Kidney (tissue), 22 donors: ENCODE measurements around the gene SLC7A9. TPM values are rescaled to one million over a fixed set of nuclear protein-coding genes. Genes with fewer than 3 reads are reported as not detected.
A peak's percentile ranks its signal among the peaks of the same experiment; 100 is the strongest.

Experiments used
- DNase-seq, 5 donors: peaks; one replicate each; pipeline ENCODE4 v3.0.0-alpha.2; 2013 to 2020
- FAIRE-seq: peaks from 2 replicates; lab custom pipeline; 2012; peaks lifted over from hg19 to GRCh38; lab: Jason Lieb, UNC
- H3K27ac ChIP-seq, 2 donors: one replicate each; pipeline ENCODE4 v1.7.0; 2013; ENCODE audit warnings: low read depth in 2 of 2, low read length in 2 of 2, inconsistent platforms in 1 of 2
- H3K27me3 ChIP-seq: one replicate; pipeline ENCODE4 v1.7.1; 2013; ENCODE audit warnings: low read length, inconsistent platforms; ENCODE audit not compliant: control insufficient read depth, insufficient read depth
- H3K36me3 ChIP-seq, 3 donors: one replicate each; pipeline versions ENCODE4 v1.7.0 to v1.7.1; 2013; ENCODE audit warnings: low read length in 3 of 3, control low read depth in 1 of 3, inconsistent platforms in 1 of 3; ENCODE audit not compliant: insufficient read depth in 3 of 3, control insufficient read depth in 2 of 3
- H3K4me1 ChIP-seq, 3 donors: one replicate each; pipeline versions ENCODE4 v1.7.0 to v1.7.1; 2013; ENCODE audit warnings: low read length in 3 of 3, inconsistent platforms in 1 of 3, low read depth in 1 of 3; ENCODE audit not compliant: control insufficient read depth in 2 of 3, insufficient read depth in 2 of 3
- H3K4me3 ChIP-seq, 3 donors: one replicate each; pipeline versions ENCODE4 v1.7.0 to v1.8.1; 2013; ENCODE audit warnings: low read length in 3 of 3, control low read depth in 1 of 3, inconsistent platforms in 1 of 3
- H3K9ac ChIP-seq, 3 donors: one replicate each; pipeline versions ENCODE4 v1.7.0 to v1.7.1; 2013; ENCODE audit warnings: low read length in 3 of 3, control low read depth in 1 of 3, inconsistent platforms in 1 of 3
- H3K9me3 ChIP-seq, 3 donors: one replicate each; pipeline versions ENCODE4 v1.7.0 to v1.7.1; 2013; ENCODE audit warnings: low read length in 3 of 3, control low read depth in 1 of 3, inconsistent platforms in 1 of 3; ENCODE audit not compliant: control insufficient read depth in 2 of 3, insufficient read depth in 1 of 3
- intact Hi-C: fragments of 100-400 bp; cut with DNase I; formaldehyde crosslinking; loops from one replicate; pipeline ENCODE4 v1.11.1; 2022
- long read RNA-seq, 10 donors: library from polyadenylated mRNA in 1 of 10; unstranded in 1 of 10; transcript quantifications; one replicate each; pipeline ENCODE4 v2.0.0 and lab custom pipeline, GENCODE V29; 2021 to 2026
- polyA plus RNA-seq: library from polyadenylated mRNA; stranded (reverse); fragments of 350-450 nt; fragmentation: Illumina TruSeq; extraction: RNeasy Lipid Tissue Mini Kit (QIAGEN cat#74804); gene quantifications from one replicate; pipeline ENCODE4 v1.2.3, GENCODE V29; 2014; ENCODE audit warnings: low read depth, low replicate concordance; ENCODE audit not compliant: insufficient read depth
- total RNA-seq: library from RNA; stranded (reverse); fragmentation: NEBNext Ultra II Directional; extraction: Animal tissue kit (Norgen Biotek cat#: 25700); gene quantifications from one replicate; pipeline ENCODE4 v1.2.1, GENCODE V29; 2021
- TF ChIP-seq, protein P1 (sequence below): IDR thresholded peaks from 3 replicates; pipeline ENCODE4 v1.5.1; 2012; ENCODE audit warnings: mild to moderate bottlenecking, moderate library complexity, borderline replicate concordance; ENCODE audit not compliant: insufficient read depth; ENCODE audit errors: extremely low read depth
- donor health status: control.
- donor health status: control.
- donor health status: control.
- donor health status: control.
- donor health status: control.
- donor health status: DM: yes; HTN: yes; CAD: no.
- donor health status: Normal renal cell carcinoma (clear cell type).

The SLC7A9 gene
- total RNA-seq = 2.6 TPM
- 40.0 TPM for polyA plus RNA-seq
- long read RNA-seq, donor 1 = 0 reads
- long read RNA-seq, donor 2, partial matches to known transcripts = 0 of 2 reads
- long read RNA-seq, donor 2, other reads (novel, unspliced or antisense) = 0 of 2 reads
- long read RNA-seq, donor 3 = 0 reads
- long read RNA-seq, donor 4, partial matches to known transcripts = 0 of 2 reads
- long read RNA-seq, donor 4, other reads (novel, unspliced or antisense) = 0 of 2 reads
- long read RNA-seq, donor 5, partial matches to known transcripts = 0 of 1 reads
- long read RNA-seq, donor 5, other reads (novel, unspliced or antisense) = 0 of 1 reads
- long read RNA-seq, donor 6, partial matches to known transcripts = 0 of 1 reads
- long read RNA-seq, donor 6, other reads (novel, unspliced or antisense) = 0 of 1 reads
- long read RNA-seq, donor 7, partial matches to known transcripts = 0 of 2 reads
- long read RNA-seq, donor 7, other reads (novel, unspliced or antisense) = 2 of 2 reads
- long read RNA-seq, donor 8 = 0 reads
- long read RNA-seq, donor 9, partial matches to known transcripts = 0 of 1 reads
- long read RNA-seq, donor 9, other reads (novel, unspliced or antisense) = 0 of 1 reads
- long read RNA-seq, donor 10, partial matches to known transcripts = 0 of 2 reads
- long read RNA-seq, donor 10, other reads (novel, unspliced or antisense) = 0 of 2 reads

DNA sequence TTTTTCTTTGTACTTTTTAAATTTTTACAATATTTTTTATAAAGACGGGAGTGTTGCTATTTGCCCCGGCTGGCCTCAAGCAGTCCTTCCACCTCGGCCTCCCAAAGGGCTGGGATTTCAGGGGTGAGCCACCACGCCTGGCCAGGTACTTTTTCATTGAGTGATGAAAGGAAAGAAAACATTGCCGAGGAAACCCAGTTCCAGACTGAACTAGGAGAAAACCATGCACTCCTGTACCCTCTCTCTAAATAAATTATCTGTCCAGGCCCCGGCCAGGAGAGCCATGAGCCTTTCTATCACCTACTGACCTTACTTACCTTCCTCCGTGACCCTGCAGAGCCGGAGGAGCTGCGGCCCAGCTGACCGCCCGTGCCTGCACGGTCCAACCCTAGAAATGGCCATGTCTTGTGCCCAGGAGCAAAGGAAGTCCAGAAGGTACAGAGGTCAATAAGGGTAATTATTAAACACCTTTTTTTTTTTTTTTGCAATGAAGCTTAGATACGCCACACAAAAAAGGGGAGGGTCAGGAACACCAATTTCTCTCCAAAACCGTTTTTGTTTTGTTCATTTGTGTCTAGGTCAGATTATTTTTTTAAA, at the start of gene SLC7A9:
SLC7A9 (minus strand) TSS at position 399 of the 597 bp plus-strand sequence. CDS start 1,233 bp downstream, outside the sequence.
- Histone ChIP-seq H3K9ac (peak within 1 kb of the TSS in 1 of 3 donors; percentile 58), H3K9me3 (no peaks in the 10 kb centered on the region), H3K36me3 (no peaks in the 10 kb centered on the region), H3K27me3 (no peaks in the 10 kb centered on the region), H3K4me3 (peak within 1 kb of the TSS in 1 of 3 donors; percentile 67), H3K4me1 (peaks cover 0 to 8% (median 0%) of the 10 kb centered on the region in 3 donors), H3K27ac (peak within 1 kb of the TSS; percentile 78 to 79)
- DNase-seq = peak in 2 of 5 donors; percentile 8 to 19
- no peak for FAIRE-seq
- TF ChIP-seq, protein P1, sequence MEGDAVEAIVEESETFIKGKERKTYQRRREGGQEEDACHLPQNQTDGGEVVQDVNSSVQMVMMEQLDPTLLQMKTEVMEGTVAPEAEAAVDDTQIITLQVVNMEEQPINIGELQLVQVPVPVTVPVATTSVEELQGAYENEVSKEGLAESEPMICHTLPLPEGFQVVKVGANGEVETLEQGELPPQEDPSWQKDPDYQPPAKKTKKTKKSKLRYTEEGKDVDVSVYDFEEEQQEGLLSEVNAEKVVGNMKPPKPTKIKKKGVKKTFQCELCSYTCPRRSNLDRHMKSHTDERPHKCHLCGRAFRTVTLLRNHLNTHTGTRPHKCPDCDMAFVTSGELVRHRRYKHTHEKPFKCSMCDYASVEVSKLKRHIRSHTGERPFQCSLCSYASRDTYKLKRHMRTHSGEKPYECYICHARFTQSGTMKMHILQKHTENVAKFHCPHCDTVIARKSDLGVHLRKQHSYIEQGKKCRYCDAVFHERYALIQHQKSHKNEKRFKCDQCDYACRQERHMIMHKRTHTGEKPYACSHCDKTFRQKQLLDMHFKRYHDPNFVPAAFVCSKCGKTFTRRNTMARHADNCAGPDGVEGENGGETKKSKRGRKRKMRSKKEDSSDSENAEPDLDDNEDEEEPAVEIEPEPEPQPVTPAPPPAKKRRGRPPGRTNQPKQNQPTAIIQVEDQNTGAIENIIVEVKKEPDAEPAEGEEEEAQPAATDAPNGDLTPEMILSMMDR = no peak
- intact Hi-C loops = no loop called here

DNA sequence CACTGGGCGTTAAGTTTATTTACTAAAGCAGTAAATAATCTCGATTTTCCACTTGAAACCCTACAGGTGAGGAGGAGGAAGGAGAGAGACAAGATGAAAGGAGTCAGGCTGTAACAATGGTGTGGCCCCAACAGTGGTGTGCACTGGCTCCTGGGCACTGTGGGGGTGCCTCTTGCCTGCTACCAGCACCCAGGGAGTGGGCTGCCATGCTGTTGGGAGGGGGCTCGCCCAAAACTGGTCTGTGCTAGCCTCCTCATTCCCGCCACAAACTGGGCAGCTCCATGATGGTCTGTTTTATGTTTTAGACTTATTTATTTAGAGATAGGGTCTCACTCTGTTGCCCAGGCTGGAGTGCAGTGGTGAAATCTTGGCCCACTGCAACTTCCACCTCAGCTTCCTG, 49.8 kb upstream of the SLC7A9 start:
- TF ChIP-seq, protein P1 = no peak

DNA sequence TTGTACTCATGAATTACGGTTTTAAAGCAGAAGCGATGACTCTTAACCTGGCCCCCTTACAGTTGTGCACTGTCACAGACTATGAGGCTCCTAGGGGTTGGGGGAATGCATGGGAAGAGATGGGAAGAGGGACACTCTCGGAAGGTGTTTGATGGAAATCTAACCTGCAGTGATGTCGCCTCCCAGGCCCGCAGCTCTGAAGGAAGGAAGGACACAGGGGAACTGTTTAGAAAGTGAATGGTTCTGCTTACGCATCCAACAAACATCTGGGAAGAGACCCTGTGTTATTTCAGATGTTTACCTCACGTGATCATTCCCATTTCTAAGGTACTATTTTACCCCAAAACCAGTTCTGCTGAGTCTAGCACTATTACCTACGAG, 48.0 kb upstream of the SLC7A9 start:
- Histone ChIP-seq H3K4me3 (no peak overlapping the region), H3K9ac (no peak overlapping the region), H3K27me3 (no peaks in the 10 kb centered on the region), H3K9me3 (no peaks in the 10 kb centered on the region), H3K4me1 (no peaks in the 10 kb centered on the region), H3K27ac (no peak overlapping the region), H3K36me3 (peaks cover 2 to 6% (median 2%) of the 10 kb centered on the region in 3 donors)
- TF ChIP-seq, protein P1 = no peak
- FAIRE-seq (no peak), DNase-seq (no peak)
- intact Hi-C loops = no loop called here

More for the DNA sequence above, 49.8 kb upstream of the SLC7A9 start:
- H3K4me3 ChIP-seq = no peak overlapping the region
- intact Hi-C loops = no loop called here
- H3K9me3 ChIP-seq = no peaks in the 10 kb centered on the region
- DNase-seq (no peak), FAIRE-seq (no peak)
- no peak overlapping the region for H3K9ac ChIP-seq
- H3K4me1 ChIP-seq = no peaks in the 10 kb centered on the region
- H3K27me3 ChIP-seq = no peaks in the 10 kb centered on the region
- H3K36me3 ChIP-seq = peaks cover 3 to 11% (median 4%) of the 10 kb centered on the region in 3 donors
- H3K27ac ChIP-seq = no peak overlapping the region
